GM18861 (cell line): ENCODE measurements around the gene ESRP2.

ENCODE experiments used
- ATAC-seq: cut with Tn5 transposase; IDR thresholded peaks from one replicate; pipeline ENCODE4 v1.9.1; 2021; ENCODE audit not compliant: unreplicated experiment

The ESRP2 gene

GRCh38 chr16:68242926-68243858, 7.3 kb upstream of the ESRP2 start:
- ATAC-seq: no peak

- ATAC-seq: no peak
Observed at GRCh38 chr16:68242085-68242484, 6.2 kb upstream of the ESRP2 start.

- no peak for ATAC-seq
Observed at GRCh38 chr16:68238029-68238345, 2.1 kb upstream of the ESRP2 start.

GRCh38 chr16:68237243-68238028, 1.5 kb upstream of the ESRP2 start:
- peak; percentile 75 for ATAC-seq

- ATAC-seq: no peak
Observed at GRCh38 chr16:68236826-68237242, 907 bp upstream of the ESRP2 start.

- ATAC-seq: no peak
Observed at GRCh38 chr16:68236137-68236825, 354 bp upstream of the ESRP2 start.

- no peak for ATAC-seq
Observed at GRCh38 chr16:68235108-68235886, 630 bp downstream of the ESRP2 start.

GRCh38 chr16:68234188-68235107, 1.5 kb downstream of the ESRP2 start:
- no peak for ATAC-seq

GRCh38 chr16:68233835-68234187, 2.1 kb downstream of the ESRP2 start:
- ATAC-seq: no peak

GRCh38 chr16:68233085-68233834, 2.7 kb downstream of the ESRP2 start:
- no peak for ATAC-seq

- no peak for ATAC-seq
Observed at GRCh38 chr16:68232335-68232734, 3.6 kb downstream of the ESRP2 start.

- no peak for ATAC-seq
Observed at GRCh38 chr16:68231384-68232136, 4.4 kb downstream of the ESRP2 start.

GRCh38 chr16:68230956-68231355, 5.0 kb downstream of the ESRP2 start:
- no peak for ATAC-seq

- no peak for ATAC-seq
Observed at GRCh38 chr16:68230176-68230571, 5.8 kb downstream of the ESRP2 start.

- ATAC-seq: no peak
Observed at GRCh38 chr16:68229431-68230175, 6.3 kb downstream of the ESRP2 start.

- no peak for ATAC-seq
Observed at GRCh38 chr16:68228652-68229051, 7.3 kb downstream of the ESRP2 start.

- no peak for ATAC-seq
Observed at GRCh38 chr16:68227850-68228553, 7.9 kb downstream of the ESRP2 start.
